ENCODE data around the gene PNPLA7.
A peak's percentile ranks its signal among the peaks of the same experiment; 100 is the strongest.

Gene PNPLA7

GRCh38 chr9:137589441-137590122, 39.4 kb upstream of the PNPLA7 start:
- H3K4me3 ChIP-seq (ENCODE audit: low read depth, low read length): peak overlapping the region; percentile 88
- no peak for DNase-seq (ENCODE audit: low read depth)

GRCh38 chr9:137588891-137589290, 38.7 kb upstream of the PNPLA7 start:
- TF ChIP-seq CTCF (IDR thresholded peaks at IDR 0.05; ENCODE audit: control insufficient read depth, extremely low read depth, insufficient read depth): no peak
- DNase-seq (ENCODE audit: low read depth): no peak
- peak overlapping the region; percentile 88 for H3K4me3 ChIP-seq (ENCODE audit: low read depth, low read length)

More at GRCh38 chr9:137589441-137590122, 39.4 kb upstream of the PNPLA7 start:
- no peak for TF ChIP-seq CTCF (IDR thresholded peaks at IDR 0.05; ENCODE audit: control insufficient read depth, extremely low read depth, insufficient read depth)

- no peak for DNase-seq (ENCODE audit: low read depth)
- peak overlapping the region; percentile 88; the same call in 1 of the 2 replicates for H3K4me3 ChIP-seq (ENCODE audit: low read depth, low read length)
- TF ChIP-seq CTCF (IDR thresholded peaks at IDR 0.05; ENCODE audit: control insufficient read depth, extremely low read depth, insufficient read depth): no peak
These were observed 38.1 kb upstream of the PNPLA7 start for GRCh38 chr9:137588311-137588710.

GRCh38 chr9:137586854-137587253, 36.7 kb upstream of the PNPLA7 start:
- TF ChIP-seq CTCF (IDR thresholded peaks at IDR 0.05; ENCODE audit: control insufficient read depth, extremely low read depth, insufficient read depth): no peak
- H3K4me3 ChIP-seq (ENCODE audit: low read depth, low read length): no peak overlapping the region
- DNase-seq (ENCODE audit: low read depth): no peak

- DNase-seq (ENCODE audit: low read depth): no peak
- no peak overlapping the region for H3K4me3 ChIP-seq (ENCODE audit: low read depth, low read length)
- no peak for TF ChIP-seq CTCF (IDR thresholded peaks at IDR 0.05; ENCODE audit: control insufficient read depth, extremely low read depth, insufficient read depth)
These were observed 33.8 kb upstream of the PNPLA7 start for GRCh38 chr9:137583957-137584356.

- no peak overlapping the region for H3K4me3 ChIP-seq (ENCODE audit: low read depth, low read length)
- no peak for TF ChIP-seq CTCF (IDR thresholded peaks at IDR 0.05; ENCODE audit: control insufficient read depth, extremely low read depth, insufficient read depth)
- no peak for DNase-seq (ENCODE audit: low read depth)
These were observed 33.1 kb upstream of the PNPLA7 start for GRCh38 chr9:137583347-137583746.

Measured in LNCaP clone FGC (cell line).